ENCODE results near the gene LBH. TPM values are rescaled to one million over a fixed set of nuclear protein-coding genes. Genes with fewer than 3 reads are reported as not detected.

LBH gene
- total RNA-seq, 3 donors from 2014 or later, result 18.2 to 153 (median 87.2) TPM

- no peak for DNase-seq (ENCODE audit: low spot score in 2 of 2)
Observed at GRCh38 chr2:30219886-30220875, 11.2 kb upstream of the LBH start.

GRCh38 chr2:30221531-30221930 lies 9.8 kb upstream of the LBH start:
- Histone ChIP-seq H3K9me3 (no peaks in the 10 kb centered on the region), H3K27me3 (no peaks in the 10 kb centered on the region), H3K4me3 (no peak overlapping the region), H3K4me1 (peaks cover 0 to 14% of the 10 kb centered on the region in 2 donors), H3K36me3 (no peaks in the 10 kb centered on the region), H3K27ac (peak overlapping the region; percentile 48 to 53)
- intact Hi-C loops (cut with DNase I; ENCODE audit: low total_unique reads), result no loop called here
- TF ChIP-seq POLR2A (IDR thresholded peaks at IDR 0.05), result no peak
- no peak for TF ChIP-seq CTCF (IDR thresholded peaks at IDR 0.05)
- TF ChIP-seq POLR2AphosphoS5 (IDR thresholded peaks at IDR 0.05), result no peak
- peak in 1 of 2 donors; percentile 70 for DNase-seq (ENCODE audit: low spot score in 2 of 2)

More at GRCh38 chr2:30219886-30220875, 11.2 kb upstream of the LBH start:
- Histone ChIP-seq H3K36me3 (no peaks in the 10 kb centered on the region), H3K9me3 (no peaks in the 10 kb centered on the region), H3K4me3 (no peak overlapping the region), H3K27me3 (no peaks in the 10 kb centered on the region), H3K4me1 (peaks cover 0 to 5% of the 10 kb centered on the region in 2 donors), H3K27ac (no peak overlapping the region)
- TF ChIP-seq POLR2AphosphoS5 (IDR thresholded peaks at IDR 0.05) (no peak), POLR2A (IDR thresholded peaks at IDR 0.05) (no peak), CTCF (IDR thresholded peaks at IDR 0.05) (no peak)
- intact Hi-C loops (cut with DNase I; ENCODE audit: low total_unique reads), result no loop called here

DNA sequence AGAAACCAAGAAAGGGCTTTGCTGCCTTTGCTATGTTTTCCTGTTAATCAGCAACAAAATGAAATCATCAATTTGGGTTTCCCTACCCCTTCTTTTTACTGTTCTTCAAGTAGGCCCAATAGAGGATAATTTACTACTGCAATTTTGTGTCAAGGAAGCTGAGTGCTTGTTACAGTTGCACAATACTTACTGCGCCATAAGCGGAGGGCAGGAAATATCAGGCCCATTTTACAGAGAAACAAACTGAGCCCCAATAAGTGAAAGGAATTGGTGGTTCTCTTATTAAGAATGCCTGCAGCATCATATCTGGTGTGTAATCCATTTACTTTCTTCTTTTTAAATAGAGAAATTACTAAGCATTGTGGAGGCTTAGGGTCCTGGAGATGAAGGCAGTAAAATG lies 9.3 kb upstream of the LBH start:
- H3K4me1 ChIP-seq, result peaks cover 0 to 14% of the 10 kb centered on the region in 2 donors
- intact Hi-C loops (cut with DNase I; ENCODE audit: low total_unique reads), result no loop called here
- H3K9me3 ChIP-seq, result no peaks in the 10 kb centered on the region
- no peaks in the 10 kb centered on the region for H3K36me3 ChIP-seq
- H3K27me3 ChIP-seq, result no peaks in the 10 kb centered on the region
- no peak for DNase-seq (ENCODE audit: low spot score in 2 of 2)
- TF ChIP-seq CTCF (IDR thresholded peaks at IDR 0.05) (no peak), POLR2A (IDR thresholded peaks at IDR 0.05) (no peak), POLR2AphosphoS5 (IDR thresholded peaks at IDR 0.05) (no peak)
- no peak overlapping the region for H3K4me3 ChIP-seq
- H3K27ac ChIP-seq, result peak overlapping the region in 1 of 2 donors; percentile 58

DNA sequence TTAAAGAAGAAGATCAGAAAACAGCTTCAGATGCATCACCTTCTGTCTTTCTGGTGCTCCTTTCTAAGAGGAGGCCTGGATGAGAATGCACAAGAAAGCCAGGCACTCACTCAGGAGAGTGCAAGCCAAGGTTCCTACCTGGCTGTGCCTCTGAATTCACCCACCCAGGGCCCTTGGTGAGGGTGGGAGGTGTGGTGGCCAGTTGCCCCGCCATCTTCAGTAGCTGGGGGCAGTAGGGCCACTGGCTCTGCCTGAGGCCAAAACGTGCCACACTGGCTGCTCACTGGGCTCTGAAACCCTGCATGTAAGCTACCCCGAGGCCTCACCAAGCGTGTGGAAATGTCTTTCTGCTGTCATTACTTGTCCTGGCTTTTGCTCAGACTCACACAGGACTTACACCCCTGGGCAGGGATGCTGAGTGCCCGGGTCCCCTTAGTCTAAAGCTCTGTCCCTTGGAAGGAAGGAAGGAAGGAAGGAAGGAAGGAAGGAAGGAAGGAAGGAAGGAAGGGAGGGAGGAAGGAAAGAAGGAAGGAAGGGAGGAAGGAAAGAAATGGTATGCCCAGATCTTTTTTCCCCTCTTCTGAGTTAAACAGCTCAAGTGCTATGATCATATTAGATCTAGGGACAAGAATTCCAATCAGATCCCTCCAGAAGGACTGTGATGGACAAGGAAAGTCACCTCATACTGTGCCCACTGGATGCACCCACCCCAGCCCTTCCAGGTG lies 8.5 kb upstream of the LBH start:
- H3K9me3 ChIP-seq, result no peaks in the 10 kb centered on the region
- intact Hi-C loops (cut with DNase I; ENCODE audit: low total_unique reads), result no loop called here
- TF ChIP-seq POLR2AphosphoS5 (IDR thresholded peaks at IDR 0.05) (no peak), CTCF (IDR thresholded peaks at IDR 0.05) (no peak), POLR2A (IDR thresholded peaks at IDR 0.05) (no peak)
- no peak overlapping the region for H3K4me3 ChIP-seq
- H3K27ac ChIP-seq, result peak overlapping the region; percentile 41 to 58
- no peak for DNase-seq (ENCODE audit: low spot score in 2 of 2)
- H3K27me3 ChIP-seq, result no peaks in the 10 kb centered on the region
- H3K4me1 ChIP-seq, result peaks cover 0 to 14% of the 10 kb centered on the region in 2 donors
- H3K36me3 ChIP-seq, result no peaks in the 10 kb centered on the region
